ENCODE data around the gene MMP12. TPM values are rescaled to one million over a fixed set of nuclear protein-coding genes. Genes with fewer than 3 reads are reported as not detected.

Gene MMP12
- total RNA-seq, 1 experiment from 2014 or later: not detected

GRCh38 chr11:102853055-102853454, 21.7 kb downstream of the MMP12 start:
- no peaks in the 10 kb centered on the region for H3K4me1 ChIP-seq (ENCODE audit: insufficient read depth, low read length)
- Mint-ChIP-seq H3K27me3 (ENCODE audit: low read depth) (no peaks in the 10 kb centered on the region), H3K4me1 (no peaks in the 10 kb centered on the region)

More at GRCh38 chr11:102853055-102853454, 21.7 kb downstream of the MMP12 start:
- Mint-ChIP-seq H3K9me3 (no peaks in the 10 kb centered on the region), H3K27ac (no peak overlapping the region), H3K36me3 (ENCODE audit: insufficient read depth in 1 of 3, low read depth in 3 of 3) (no peaks in the 10 kb centered on the region), H3K4me3 (no peak overlapping the region)
- no peak overlapping the region for H2BK5ac ChIP-seq (ENCODE audit: insufficient read length, low read length)
- no peak overlapping the region for H2AFZ ChIP-seq (ENCODE audit: low read length)
- no peaks in the 10 kb centered on the region for H3K9me3 ChIP-seq (ENCODE audit: control insufficient read depth, low read depth, low read length)
- no peak overlapping the region for H3K27ac ChIP-seq (ENCODE audit: insufficient read length, low read depth, low read length)
- no peak overlapping the region for H3K4me2 ChIP-seq (ENCODE audit: insufficient read depth, insufficient read length, low read length)
- H4K91ac ChIP-seq (ENCODE audit: insufficient read length, low read depth, low read length): no peak overlapping the region
- WGBS (ENCODE audit: extremely low coverage, insufficient read length, low lambda C conversion rate): no CpG with 5 or more reads among the region's 3 CpGs
- no peak overlapping the region for H2BK120ac ChIP-seq (ENCODE audit: low read depth, low read length, poor library complexity, severe bottlenecking)
- no peak overlapping the region for H2BK20ac ChIP-seq (ENCODE audit: low read depth, low read length, poor library complexity, severe bottlenecking)
- H2AK5ac ChIP-seq (ENCODE audit: insufficient read length, low read length): no peak overlapping the region
- H4K8ac ChIP-seq (replicated peaks; ENCODE audit: insufficient read length, low read depth, low read length): no peak overlapping the region
- H4K5ac ChIP-seq (ENCODE audit: insufficient read length, low read depth, low read length): no peak overlapping the region
- no peaks in the 10 kb centered on the region for H3K79me2 ChIP-seq (ENCODE audit: insufficient read depth, low read length)
- no peaks in the 10 kb centered on the region for H3K27me3 ChIP-seq (ENCODE audit: insufficient read depth, low read length)
- no peak overlapping the region for H3K18ac ChIP-seq (ENCODE audit: insufficient read length, low read depth, low read length)
- no peak overlapping the region for H3K23ac ChIP-seq (ENCODE audit: insufficient read length, low read depth, low read length)
- no peak overlapping the region for H3K4ac ChIP-seq (ENCODE audit: low read depth, low read length)
- H3K14ac ChIP-seq (ENCODE audit: insufficient read depth, low read length): no peak overlapping the region
- no peaks in the 10 kb centered on the region for H3K23me2 ChIP-seq (ENCODE audit: insufficient read length, low read depth, low read length, poor library complexity, severe bottlenecking)
- no peak for DNase-seq
- no peak overlapping the region for H2BK12ac ChIP-seq (ENCODE audit: insufficient read length, low read depth, low read length)
- no peak for TF ChIP-seq CTCF (conservative IDR thresholded peaks at IDR 0.05)
- H3K9ac ChIP-seq (ENCODE audit: extremely low read depth, insufficient read length, low read length): no peak overlapping the region
- H2BK15ac ChIP-seq (ENCODE audit: low read depth, low read length): no peak overlapping the region
- no peak overlapping the region for H3K56ac ChIP-seq (ENCODE audit: insufficient read length, low read depth, low read length)
- no peaks in the 10 kb centered on the region for H3K79me1 ChIP-seq (ENCODE audit: insufficient read depth, low read depth, low read length, poor library complexity, severe bottlenecking)
- no peaks in the 10 kb centered on the region for H4K20me1 ChIP-seq (ENCODE audit: control insufficient read depth, insufficient read depth, insufficient read length)
- H3T11ph ChIP-seq (ENCODE audit: low read length): no peak overlapping the region
